Measurements from ENCODE around the gene ZNF683. TPM values are rescaled to one million over a fixed set of nuclear protein-coding genes. Genes with fewer than 3 reads are reported as not detected.

The ZNF683 gene
- total and polyA plus RNA-seq, 2 donors (not counting 3 experiments of a cell fraction or from before 2014, with no cell fraction given) = not detected

GRCh38 chr1:26391450-26391849 lies 18.9 kb upstream of the ZNF683 start:
- Histone ChIP-seq H3K4me3 (replicated peaks in 1 of 3; ENCODE audit: insufficient read depth in 1 of 3, low read depth in 1 of 3, low read length in 3 of 3) (no peak overlapping the region), H3K9me1 (replicated peaks; ENCODE audit: control insufficient read depth, extremely low read depth, insufficient read depth, low read length) (no peaks in the 10 kb centered on the region), H3K4me2 (ENCODE audit: insufficient read depth, low read length) (no peak overlapping the region), H3K36me3 (ENCODE audit: control insufficient read depth in 2 of 2, extremely low read depth in 1 of 2, insufficient read depth in 2 of 2, low read length in 2 of 2) (no peaks in the 10 kb centered on the region), H3K79me2 (ENCODE audit: control insufficient read depth, insufficient read depth, low read length) (no peaks in the 10 kb centered on the region), H3K27me3 (ENCODE audit: control insufficient read depth in 2 of 2, insufficient read depth in 2 of 2, low read length in 2 of 2) (peaks cover 0 to 3% of the 10 kb centered on the region in 2 experiments), H3K9me3 (replicated peaks; ENCODE audit: control insufficient read depth, insufficient read depth, low read length) (no peaks in the 10 kb centered on the region), H3K9ac (replicated peaks; ENCODE audit: extremely low read depth, insufficient read depth, low read length) (no peak overlapping the region), H3K27ac (ENCODE audit: insufficient read depth, low read depth, low read length) (no peak overlapping the region), H3K4me1 (ENCODE audit: control insufficient read depth, extremely low read depth, insufficient read depth, low read length) (no peaks in the 10 kb centered on the region), H2AFZ (ENCODE audit: low read depth, low read length) (no peak overlapping the region), H4K20me1 (replicated peaks; ENCODE audit: control insufficient read depth, extremely low read depth, insufficient read depth, low read length) (no peaks in the 10 kb centered on the region)
- intact Hi-C loops (cut with micrococcal nuclease) (loop anchor here (1.0 to 10.0 kb wide), 2 partner anchors 116 to 287 kb away; no protein-coding TSS in a partner anchor), dilution Hi-C loops (cut with MboI; ENCODE audit: extremely low pct_ligation_motif_present, low sequenced_read_pairs) (no loop called here)
- TF ChIP-seq MYC (IDR thresholded peaks at IDR 0.05; ENCODE audit: low read depth, low read length) = no peak
- TF ChIP-seq GATA2 (IDR thresholded peaks at IDR 0.05; ENCODE audit: insufficient read depth, insufficient read length, low read depth, low read length) = no peak
- TF ChIP-seq, protein P1, sequence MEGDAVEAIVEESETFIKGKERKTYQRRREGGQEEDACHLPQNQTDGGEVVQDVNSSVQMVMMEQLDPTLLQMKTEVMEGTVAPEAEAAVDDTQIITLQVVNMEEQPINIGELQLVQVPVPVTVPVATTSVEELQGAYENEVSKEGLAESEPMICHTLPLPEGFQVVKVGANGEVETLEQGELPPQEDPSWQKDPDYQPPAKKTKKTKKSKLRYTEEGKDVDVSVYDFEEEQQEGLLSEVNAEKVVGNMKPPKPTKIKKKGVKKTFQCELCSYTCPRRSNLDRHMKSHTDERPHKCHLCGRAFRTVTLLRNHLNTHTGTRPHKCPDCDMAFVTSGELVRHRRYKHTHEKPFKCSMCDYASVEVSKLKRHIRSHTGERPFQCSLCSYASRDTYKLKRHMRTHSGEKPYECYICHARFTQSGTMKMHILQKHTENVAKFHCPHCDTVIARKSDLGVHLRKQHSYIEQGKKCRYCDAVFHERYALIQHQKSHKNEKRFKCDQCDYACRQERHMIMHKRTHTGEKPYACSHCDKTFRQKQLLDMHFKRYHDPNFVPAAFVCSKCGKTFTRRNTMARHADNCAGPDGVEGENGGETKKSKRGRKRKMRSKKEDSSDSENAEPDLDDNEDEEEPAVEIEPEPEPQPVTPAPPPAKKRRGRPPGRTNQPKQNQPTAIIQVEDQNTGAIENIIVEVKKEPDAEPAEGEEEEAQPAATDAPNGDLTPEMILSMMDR (IDR thresholded peaks at IDR 0.05; ENCODE audit: extremely low read depth in 1 of 2, insufficient read depth in 1 of 2, low read depth in 1 of 2, low read length in 2 of 2) = peak; percentile 50 to 70
- no peak for TF ChIP-seq FOS (IDR thresholded peaks at IDR 0.05; ENCODE audit: borderline replicate concordance, insufficient read depth, low read length)
- TF ChIP-seq JUN (IDR thresholded peaks at IDR 0.05; ENCODE audit: borderline replicate concordance, insufficient read depth, insufficient read length, low read depth) = no peak
- ChIA-PET CTCF (interaction anchor here (0.6 to 2.4 kb wide), 13 partner anchors 13 to 394 kb away, joined by 3 to 15 read pairs (median 4); partner anchors contain the start of genes PAFAH2 and ZNF593), POLR2A (no interaction called here)
- DNase-seq (ENCODE audit: low read depth, low spot score) = peak; percentile 29
- no TSS peak for BruUV-seq (replicated peaks)
- FAIRE-seq = peak; percentile 82

Measured in endothelial cell of umbilical vein (primary cell).